Measurements from ENCODE around the gene SPOCK3. TPM values are rescaled to one million over a fixed set of nuclear protein-coding genes. Genes with fewer than 3 reads are reported as not detected.

Gene SPOCK3
- total and polyA plus RNA-seq, 7 donors = 0.39 to 3.9 (median 1.4) TPM; not detected in 2

- TF ChIP-seq, protein P1, sequence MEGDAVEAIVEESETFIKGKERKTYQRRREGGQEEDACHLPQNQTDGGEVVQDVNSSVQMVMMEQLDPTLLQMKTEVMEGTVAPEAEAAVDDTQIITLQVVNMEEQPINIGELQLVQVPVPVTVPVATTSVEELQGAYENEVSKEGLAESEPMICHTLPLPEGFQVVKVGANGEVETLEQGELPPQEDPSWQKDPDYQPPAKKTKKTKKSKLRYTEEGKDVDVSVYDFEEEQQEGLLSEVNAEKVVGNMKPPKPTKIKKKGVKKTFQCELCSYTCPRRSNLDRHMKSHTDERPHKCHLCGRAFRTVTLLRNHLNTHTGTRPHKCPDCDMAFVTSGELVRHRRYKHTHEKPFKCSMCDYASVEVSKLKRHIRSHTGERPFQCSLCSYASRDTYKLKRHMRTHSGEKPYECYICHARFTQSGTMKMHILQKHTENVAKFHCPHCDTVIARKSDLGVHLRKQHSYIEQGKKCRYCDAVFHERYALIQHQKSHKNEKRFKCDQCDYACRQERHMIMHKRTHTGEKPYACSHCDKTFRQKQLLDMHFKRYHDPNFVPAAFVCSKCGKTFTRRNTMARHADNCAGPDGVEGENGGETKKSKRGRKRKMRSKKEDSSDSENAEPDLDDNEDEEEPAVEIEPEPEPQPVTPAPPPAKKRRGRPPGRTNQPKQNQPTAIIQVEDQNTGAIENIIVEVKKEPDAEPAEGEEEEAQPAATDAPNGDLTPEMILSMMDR (IDR thresholded peaks at IDR 0.05) = no peak
- TF ChIP-seq POLR2AphosphoS5 (IDR thresholded peaks at IDR 0.05) (no peak), POLR2A (IDR thresholded peaks at IDR 0.05) (no peak), EP300 (IDR thresholded peaks at IDR 0.05) (no peak)
- Histone ChIP-seq H3K4me3 (no peak overlapping the region), H3K27ac (no peak overlapping the region), H3K27me3 (no peaks in the 10 kb centered on the region), H3K4me1 (no peaks in the 10 kb centered on the region), H3K36me3 (no peaks in the 10 kb centered on the region), H3K9me3 (no peaks in the 10 kb centered on the region)
- intact Hi-C loops (cut with DNase I) = no loop called here
- no peak for DNase-seq
- WGBS, 2 donors = 85 to 89% methylated on average over 2 of the region's 2 CpGs
Observed at GRCh38 chr4:167136270-167136669, 98.0 kb downstream of the SPOCK3 start.

- WGBS, 2 donors = 87 to 88% methylated on average over 1 of the region's 1 CpG
- Histone ChIP-seq H3K4me1 (no peaks in the 10 kb centered on the region), H3K27me3 (no peaks in the 10 kb centered on the region), H3K9me3 (no peaks in the 10 kb centered on the region), H3K36me3 (no peaks in the 10 kb centered on the region), H3K4me3 (no peak overlapping the region), H3K27ac (no peak overlapping the region)
- TF ChIP-seq EP300 (IDR thresholded peaks at IDR 0.05) = no peak
- TF ChIP-seq POLR2AphosphoS5 (IDR thresholded peaks at IDR 0.05) = no peak
- no peak for TF ChIP-seq POLR2A (IDR thresholded peaks at IDR 0.05)
- TF ChIP-seq, protein P1 (IDR thresholded peaks at IDR 0.05) = no peak
- no peak for DNase-seq
- intact Hi-C loops (cut with DNase I) = no loop called here
Observed at GRCh38 chr4:167129146-167129545, 105.1 kb downstream of the SPOCK3 start.

GRCh38 chr4:167119392-167119791 lies 114.9 kb downstream of the SPOCK3 start:
- no peak for DNase-seq
- Histone ChIP-seq H3K9me3 (no peaks in the 10 kb centered on the region), H3K27me3 (no peaks in the 10 kb centered on the region), H3K4me1 (no peaks in the 10 kb centered on the region), H3K4me3 (no peak overlapping the region), H3K36me3 (no peaks in the 10 kb centered on the region), H3K27ac (no peak overlapping the region)
- intact Hi-C loops (cut with DNase I) = no loop called here
- WGBS, 2 donors = 49 to 83% methylated on average over 2 of the region's 2 CpGs
- TF ChIP-seq POLR2A (IDR thresholded peaks at IDR 0.05) (no peak), EP300 (IDR thresholded peaks at IDR 0.05) (no peak), POLR2AphosphoS5 (IDR thresholded peaks at IDR 0.05) (no peak)
- TF ChIP-seq, protein P1 (IDR thresholded peaks at IDR 0.05) = no peak

DNA sequence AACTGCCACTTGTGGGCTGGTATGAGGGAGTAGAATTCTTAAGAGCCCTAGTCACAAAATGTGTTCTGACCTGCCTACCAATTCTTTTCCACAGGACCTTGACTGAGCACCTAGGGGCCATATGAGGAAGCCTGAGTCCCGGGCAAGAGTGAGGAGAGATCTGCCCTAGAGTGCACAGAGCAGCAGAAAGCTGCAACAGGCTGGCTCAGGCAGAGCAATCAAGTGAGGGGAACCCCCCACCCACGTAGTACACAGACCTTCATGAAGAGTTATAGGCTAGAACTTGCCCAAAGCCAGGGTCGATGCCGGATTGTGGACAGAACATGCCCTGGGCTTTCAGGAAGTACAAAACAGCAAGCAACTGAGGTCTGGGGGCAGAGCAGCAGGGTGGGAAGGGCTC lies 117.0 kb downstream of the SPOCK3 start:
- TF ChIP-seq POLR2A (IDR thresholded peaks at IDR 0.05) = no peak
- TF ChIP-seq POLR2AphosphoS5 (IDR thresholded peaks at IDR 0.05) = no peak
- TF ChIP-seq EP300 (IDR thresholded peaks at IDR 0.05) = no peak
- TF ChIP-seq, protein P1 (IDR thresholded peaks at IDR 0.05) = no peak
- 49 to 79% methylated on average over 4 of the region's 4 CpGs for WGBS, 2 donors
- H3K4me1 ChIP-seq = no peaks in the 10 kb centered on the region
- H3K36me3 ChIP-seq = no peaks in the 10 kb centered on the region
- no peak for DNase-seq
- no peak overlapping the region for H3K4me3 ChIP-seq
- H3K27ac ChIP-seq = no peak overlapping the region
- intact Hi-C loops (cut with DNase I) = no loop called here
- no peaks in the 10 kb centered on the region for H3K27me3 ChIP-seq
- H3K9me3 ChIP-seq = no peaks in the 10 kb centered on the region

DNA sequence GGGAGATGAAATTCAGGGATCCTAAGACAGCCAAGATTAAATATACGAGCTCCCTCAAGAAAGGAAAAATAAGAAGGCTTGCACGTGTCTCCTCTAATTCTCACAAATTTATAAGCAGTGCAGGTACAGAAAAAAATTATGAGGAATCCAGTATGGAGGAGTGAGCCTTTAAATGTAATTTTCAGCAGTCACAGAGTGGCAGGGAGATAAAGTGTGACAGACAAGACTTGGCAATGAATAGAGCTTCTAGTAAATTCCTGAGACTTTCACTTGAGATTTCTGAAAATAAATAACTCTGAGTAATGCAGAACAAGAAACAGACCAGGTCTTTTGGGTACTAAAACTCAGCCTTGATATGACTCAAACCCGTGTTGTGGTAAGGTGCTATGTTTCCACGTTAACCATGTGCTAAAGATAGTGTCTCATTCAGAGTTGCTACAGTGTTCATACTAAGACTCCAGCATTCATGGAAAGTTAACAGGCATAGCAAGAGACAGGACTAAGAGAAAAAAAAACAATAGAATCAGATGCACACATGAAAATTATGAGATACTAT lies 119.8 kb downstream of the SPOCK3 start:
- Histone ChIP-seq H3K27ac (no peak overlapping the region), H3K36me3 (no peaks in the 10 kb centered on the region), H3K4me1 (no peaks in the 10 kb centered on the region), H3K4me3 (no peak overlapping the region), H3K27me3 (no peaks in the 10 kb centered on the region), H3K9me3 (no peaks in the 10 kb centered on the region)
- no peak for DNase-seq
- WGBS, 2 donors = 69 to 79% methylated on average over 4 of the region's 4 CpGs
- intact Hi-C loops (cut with DNase I) = no loop called here
- TF ChIP-seq POLR2A (IDR thresholded peaks at IDR 0.05) = no peak
- TF ChIP-seq POLR2AphosphoS5 (IDR thresholded peaks at IDR 0.05) = no peak
- no peak for TF ChIP-seq EP300 (IDR thresholded peaks at IDR 0.05)

Data from sigmoid colon (tissue), 7 donors.